Keratinocyte (primary cell): ENCODE data around the gene ATP9B. TPM values are rescaled to one million over a fixed set of nuclear protein-coding genes. Genes with fewer than 3 reads are reported as not detected.

Source experiments
- DNase-seq: peaks from one replicate; pipeline ENCODE4 v3.0.0-alpha.2; 2011; ENCODE audit warnings: low read depth, missing footprints, low spot score
- FAIRE-seq: peaks from 2 replicates; lab custom pipeline; 2011; peaks lifted over from hg19 to GRCh38; lab: Jason Lieb, UNC
- H2AFZ ChIP-seq: 2 replicates; pipeline ENCODE4 v1.6.0; 2012; ENCODE audit warnings: low read length, control low read depth, inconsistent platforms; ENCODE audit not compliant: control insufficient read depth
- H3K27ac ChIP-seq: 2 replicates; pipeline ENCODE4 v1.5.1; 2011; ENCODE audit warnings: low read length; ENCODE audit not compliant: control insufficient read depth, insufficient read depth
- H3K27me3 ChIP-seq: 3 replicates; pipeline ENCODE4 v1.6.0; 2011; ENCODE audit warnings: low read length; ENCODE audit not compliant: control insufficient read depth, insufficient read depth; ENCODE audit errors: extremely low read depth
- H3K36me3 ChIP-seq, 2 experiments: 2 replicates in 1 of 2; 3 replicates in 1 of 2; pipeline ENCODE4 v1.5.1; 2011; ENCODE audit warnings: low read length in 2 of 2, mild to moderate bottlenecking in 1 of 2; ENCODE audit not compliant: control insufficient read depth in 2 of 2, insufficient read depth in 2 of 2; ENCODE audit errors: extremely low read depth in 1 of 2
- H3K4me1 ChIP-seq: 3 replicates; pipeline ENCODE4 v1.5.1; 2011; ENCODE audit warnings: low read length; ENCODE audit not compliant: control insufficient read depth, insufficient read depth; ENCODE audit errors: extremely low read depth
- H3K4me2 ChIP-seq: 3 replicates; pipeline ENCODE4 v1.6.0; 2011; ENCODE audit warnings: low read depth, low read length; ENCODE audit not compliant: control insufficient read depth, insufficient read depth; ENCODE audit errors: extremely low read depth
- H3K4me3 ChIP-seq, 3 experiments: fragments of 200-600 bp in 1 of 3; sonication (generic) in 1 of 3; 2 replicates in 2 of 3; 3 replicates in 1 of 3; pipeline ENCODE4 v1.5.1; 2011 to 2016; ENCODE audit warnings: low read length in 3 of 3, mild to moderate bottlenecking in 3 of 3, control low read depth in 2 of 3, inconsistent platforms in 1 of 3, low read depth in 1 of 3, mixed read lengths in 1 of 3, mixed run types in 1 of 3, moderate library complexity in 1 of 3; ENCODE audit not compliant: control insufficient read depth in 2 of 3, insufficient read depth in 2 of 3; ENCODE audit errors: extremely low read depth in 1 of 3
- H3K79me2 ChIP-seq: 2 replicates; pipeline ENCODE4 v1.6.0; 2012; ENCODE audit warnings: low read length; ENCODE audit not compliant: control insufficient read depth, insufficient read depth
- H3K9ac ChIP-seq: 3 replicates; pipeline ENCODE4 v1.6.0; 2011; ENCODE audit warnings: low read length; ENCODE audit not compliant: control insufficient read depth, insufficient read depth; ENCODE audit errors: extremely low read depth
- H3K9me1 ChIP-seq: 3 replicates; pipeline ENCODE4 v1.6.0; 2011; ENCODE audit warnings: low read length; ENCODE audit not compliant: control insufficient read depth, insufficient read depth; ENCODE audit errors: extremely low read depth
- H3K9me3 ChIP-seq: 2 replicates; pipeline ENCODE4 v1.5.1; 2012; ENCODE audit warnings: low read depth, low read length; ENCODE audit not compliant: control insufficient read depth
- H4K20me1 ChIP-seq: 3 replicates; pipeline ENCODE4 v1.6.0; 2011; ENCODE audit warnings: low read length; ENCODE audit not compliant: control insufficient read depth, insufficient read depth; ENCODE audit errors: extremely low read depth
- EZH2 ChIP-seq: IDR thresholded peaks from one replicate; pipeline ENCODE4 v1.6.1; 2012; ENCODE audit warnings: inconsistent platforms, mild to moderate bottlenecking, low read length, moderate library complexity
- dilution Hi-C: fragments of 300-500 bp; cut with MboI; formaldehyde crosslinking; loops from one replicate; pipeline ENCODE4 v1.7.0; 2020; ENCODE audit warnings: low sequenced_read_pairs; ENCODE audit not compliant: extremely low pct_ligation_motif_present
- polyA plus RNA-seq, 5 experiments: library from polyadenylated mRNA; depleted of rRNA in 3 of 5; stranded (reverse) in 3 of 5; stranded (forward) in 1 of 5; unstranded in 1 of 5; fragments of >200 nt; gene quantifications; 1 replicate in 1 of 5; 2 replicates in 3 of 5; 3 replicates in 1 of 5; pipeline versions ENCODE4 v1.2.1 to v1.2.3, GENCODE V29; 2011 to 2012; ENCODE audit warnings: missing spikeins in 2 of 5, low read depth in 1 of 5, low replicate concordance in 1 of 5
- TF ChIP-seq, protein P1 (sequence below), 3 experiments: IDR thresholded peaks in 1 of 3; conservative IDR thresholded peaks in 1 of 3; optimal IDR thresholded peaks in 1 of 3; 2 replicates in 2 of 3; 3 replicates in 1 of 3; pipeline versions ENCODE3 to v1.5.1; 2011; ENCODE audit warnings: low read length in 3 of 3, mild to moderate bottlenecking in 3 of 3, moderate library complexity in 2 of 3, control low read depth in 1 of 3, inconsistent platforms in 1 of 3; ENCODE audit not compliant: insufficient read depth in 2 of 3; ENCODE audit errors: extremely low read depth in 1 of 3

ATP9B gene
- polyA plus RNA-seq, 1 donor (not counting 4 experiments of a cell fraction or from before 2014, with no cell fraction given): 16.1 TPM

DNA sequence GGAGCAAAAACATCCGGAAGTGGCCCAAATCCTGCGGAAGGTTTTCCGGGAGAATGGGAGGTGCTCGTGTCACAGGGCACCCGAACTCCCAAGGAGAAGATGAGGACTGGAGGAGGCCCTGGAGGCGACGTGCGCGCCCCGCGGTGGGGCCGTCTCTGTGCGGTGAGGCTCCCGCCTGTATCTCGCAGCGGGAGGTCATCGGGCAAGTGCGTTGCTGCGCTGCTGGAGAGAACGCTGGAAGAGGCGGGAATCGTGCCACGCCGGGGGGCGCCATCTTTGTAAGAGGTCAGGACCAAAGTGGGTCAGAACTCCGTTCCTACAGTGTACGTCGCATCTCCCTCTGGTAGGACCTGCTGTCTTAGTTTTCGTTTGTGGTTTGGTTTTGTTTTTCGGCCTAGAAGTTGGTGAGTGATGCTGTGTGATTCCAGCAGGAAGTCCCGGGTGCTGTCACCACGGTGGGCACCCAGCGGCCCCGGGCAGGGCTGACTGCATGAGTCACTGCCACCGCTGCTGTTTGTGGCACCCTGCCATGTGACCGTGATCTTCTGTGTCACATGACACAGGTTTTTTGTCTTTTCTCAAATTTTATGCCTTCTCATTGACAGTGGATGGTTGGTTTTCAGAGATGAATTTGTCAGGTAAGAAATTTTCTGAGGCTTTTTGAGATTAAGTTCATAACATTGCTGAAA is 21.5 kb upstream of the ATP9B start:
- Histone ChIP-seq H2AFZ (no peak overlapping the region), H3K4me1 (no peaks in the 10 kb centered on the region), H3K27ac (no peak overlapping the region), H3K27me3 (no peaks in the 10 kb centered on the region), H4K20me1 (no peaks in the 10 kb centered on the region), H3K4me3 (no peak overlapping the region), H3K9me1 (no peaks in the 10 kb centered on the region), H3K79me2 (no peaks in the 10 kb centered on the region), H3K4me2 (no peak overlapping the region), H3K36me3 (no peaks in the 10 kb centered on the region), H3K9ac (no peak overlapping the region), H3K9me3 (no peaks in the 10 kb centered on the region)
- dilution Hi-C loops: no loop called here
- FAIRE-seq (no peak), DNase-seq (no peak)
- no peak for TF ChIP-seq EZH2
- TF ChIP-seq, protein P1, sequence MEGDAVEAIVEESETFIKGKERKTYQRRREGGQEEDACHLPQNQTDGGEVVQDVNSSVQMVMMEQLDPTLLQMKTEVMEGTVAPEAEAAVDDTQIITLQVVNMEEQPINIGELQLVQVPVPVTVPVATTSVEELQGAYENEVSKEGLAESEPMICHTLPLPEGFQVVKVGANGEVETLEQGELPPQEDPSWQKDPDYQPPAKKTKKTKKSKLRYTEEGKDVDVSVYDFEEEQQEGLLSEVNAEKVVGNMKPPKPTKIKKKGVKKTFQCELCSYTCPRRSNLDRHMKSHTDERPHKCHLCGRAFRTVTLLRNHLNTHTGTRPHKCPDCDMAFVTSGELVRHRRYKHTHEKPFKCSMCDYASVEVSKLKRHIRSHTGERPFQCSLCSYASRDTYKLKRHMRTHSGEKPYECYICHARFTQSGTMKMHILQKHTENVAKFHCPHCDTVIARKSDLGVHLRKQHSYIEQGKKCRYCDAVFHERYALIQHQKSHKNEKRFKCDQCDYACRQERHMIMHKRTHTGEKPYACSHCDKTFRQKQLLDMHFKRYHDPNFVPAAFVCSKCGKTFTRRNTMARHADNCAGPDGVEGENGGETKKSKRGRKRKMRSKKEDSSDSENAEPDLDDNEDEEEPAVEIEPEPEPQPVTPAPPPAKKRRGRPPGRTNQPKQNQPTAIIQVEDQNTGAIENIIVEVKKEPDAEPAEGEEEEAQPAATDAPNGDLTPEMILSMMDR (optimal IDR thresholded peaks at IDR 0.05 in 1 of 3, IDR thresholded peaks at IDR 0.05 in 1 of 3, conservative IDR thresholded peaks at IDR 0.05 in 1 of 3; ENCODE audit: extremely low read depth in 1 of 3, insufficient read depth in 2 of 3, low read length in 3 of 3): no peak

DNA sequence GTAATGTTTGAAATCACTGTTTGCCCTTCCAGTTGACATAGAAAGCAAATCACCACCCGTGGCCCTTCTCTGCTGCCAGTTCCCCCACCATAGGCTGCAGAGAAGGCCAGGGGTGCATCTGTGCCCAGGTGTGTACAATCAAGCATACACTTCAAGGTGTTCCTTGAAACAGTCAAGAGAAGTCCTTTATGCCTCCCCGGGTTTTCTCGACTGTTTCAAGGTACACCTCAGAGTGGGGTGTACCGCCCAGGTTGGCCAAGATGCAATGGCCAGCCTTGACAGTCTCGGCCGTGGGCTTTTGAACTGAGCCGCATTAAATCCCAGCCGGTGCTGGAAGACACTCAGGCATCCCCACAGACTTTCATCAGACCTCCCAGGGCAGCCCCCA is 21.0 kb upstream of the ATP9B start:
- DNase-seq: no peak
- TF ChIP-seq, protein P1 (optimal IDR thresholded peaks at IDR 0.05 in 1 of 3, IDR thresholded peaks at IDR 0.05 in 1 of 3, conservative IDR thresholded peaks at IDR 0.05 in 1 of 3; ENCODE audit: extremely low read depth in 1 of 3, insufficient read depth in 2 of 3, low read length in 3 of 3): no peak
- no peak for TF ChIP-seq EZH2
- no peaks in the 10 kb centered on the region for H3K9me3 ChIP-seq
- no peak overlapping the region for H2AFZ ChIP-seq
- no peaks in the 10 kb centered on the region for H3K27me3 ChIP-seq
- H3K79me2 ChIP-seq: no peaks in the 10 kb centered on the region
- H3K9ac ChIP-seq: no peak overlapping the region
- H3K4me3 ChIP-seq: no peak overlapping the region
- dilution Hi-C loops: no loop called here
- no peaks in the 10 kb centered on the region for H3K36me3 ChIP-seq
- H3K4me2 ChIP-seq: no peak overlapping the region
- no peak overlapping the region for H3K27ac ChIP-seq
- no peaks in the 10 kb centered on the region for H4K20me1 ChIP-seq
- FAIRE-seq: no peak
- no peaks in the 10 kb centered on the region for H3K9me1 ChIP-seq
- no peaks in the 10 kb centered on the region for H3K4me1 ChIP-seq
